ENCODE data around the gene SOX5.

SOX5 gene

GRCh38 chr12:23600919-23601318, 348.6 kb downstream of the SOX5 start:
- DNase-seq (ENCODE audit: low spot score) = no peak

- DNase-seq (ENCODE audit: low spot score) = no peak
Measured at GRCh38 chr12:23596568-23596967, 352.9 kb downstream of the SOX5 start.

GRCh38 chr12:23587833-23588559, 361.5 kb downstream of the SOX5 start:
- no peak for DNase-seq (ENCODE audit: low spot score)

GRCh38 chr12:23585782-23586163, 363.7 kb downstream of the SOX5 start:
- DNase-seq (ENCODE audit: low spot score) = no peak

- no peak for DNase-seq (ENCODE audit: low spot score)
Measured at GRCh38 chr12:23585156-23585781, 364.2 kb downstream of the SOX5 start.

GRCh38 chr12:23581913-23582312, 367.6 kb downstream of the SOX5 start:
- DNase-seq (ENCODE audit: low spot score) = no peak

GRCh38 chr12:23579257-23579656, 370.2 kb downstream of the SOX5 start:
- DNase-seq (ENCODE audit: low spot score) = no peak

GRCh38 chr12:23576372-23576771, 373.1 kb downstream of the SOX5 start:
- no peak for DNase-seq (ENCODE audit: low spot score)

- DNase-seq (ENCODE audit: low spot score) = no peak
Measured at GRCh38 chr12:23569356-23569755, 380.1 kb downstream of the SOX5 start.

GRCh38 chr12:23566133-23566532, 383.3 kb downstream of the SOX5 start:
- no peak for DNase-seq (ENCODE audit: low spot score)

- DNase-seq (ENCODE audit: low spot score) = no peak
Measured at GRCh38 chr12:23564451-23565152, 384.9 kb downstream of the SOX5 start.

- no peak for DNase-seq (ENCODE audit: low spot score)
Measured at GRCh38 chr12:23561364-23562345, 387.8 kb downstream of the SOX5 start.

GRCh38 chr12:23560611-23561010, 388.9 kb downstream of the SOX5 start:
- DNase-seq (ENCODE audit: low spot score) = no peak

GRCh38 chr12:23559268-23559753, 390.2 kb downstream of the SOX5 start:
- no peak for DNase-seq (ENCODE audit: low spot score)

GRCh38 chr12:23556661-23557060, 392.8 kb downstream of the SOX5 start:
- no peak for DNase-seq (ENCODE audit: low spot score)

GRCh38 chr12:23555825-23556207, 393.7 kb downstream of the SOX5 start:
- no peak for DNase-seq (ENCODE audit: low spot score)

- no peak for DNase-seq (ENCODE audit: low spot score)
Measured at GRCh38 chr12:23555180-23555824, 394.2 kb downstream of the SOX5 start.

- DNase-seq (ENCODE audit: low spot score) = no peak
Measured at GRCh38 chr12:23552417-23552816, 397.1 kb downstream of the SOX5 start.

- no peak for DNase-seq (ENCODE audit: low spot score)
Measured at GRCh38 chr12:23550753-23551152, 398.7 kb downstream of the SOX5 start.

GRCh38 chr12:23548742-23549141, 400.7 kb downstream of the SOX5 start:
- no peak for DNase-seq (ENCODE audit: low spot score)

- DNase-seq (ENCODE audit: low spot score) = no peak
Measured at GRCh38 chr12:23546756-23547155, 402.7 kb downstream of the SOX5 start.
